ENCODE measurements around the gene PTPRM.

The PTPRM gene

GRCh38 chr18:7914834-7915670, 347.9 kb downstream of the PTPRM start:
- peaks cover 21% of the 10 kb centered on the region for H3K4me1 ChIP-seq (ENCODE audit: control insufficient read depth, insufficient read depth, low read length)

GRCh38 chr18:7918701-7919100, 351.6 kb downstream of the PTPRM start:
- Histone ChIP-seq H3K9ac (ENCODE audit: low read depth, low read length) (no peak overlapping the region), H3K36me3 (ENCODE audit: insufficient read depth, low read length) (no peaks in the 10 kb centered on the region), H3K9me3 (replicated peaks; ENCODE audit: low read length) (no peaks in the 10 kb centered on the region), H3K27me3 (ENCODE audit: control insufficient read depth, insufficient read depth, low read length) (no peaks in the 10 kb centered on the region), H3K4me2 (ENCODE audit: low read length) (no peak overlapping the region), H3K4me3 (ENCODE audit: low read length) (no peak overlapping the region), H3K4me1 (ENCODE audit: control insufficient read depth, insufficient read depth, low read length) (peaks cover 54% of the 10 kb centered on the region)

More at GRCh38 chr18:7914834-7915670, 347.9 kb downstream of the PTPRM start:
- no peak overlapping the region for H3K9ac ChIP-seq (ENCODE audit: low read depth, low read length)
- no peak overlapping the region for H3K4me2 ChIP-seq (ENCODE audit: low read length)
- no peaks in the 10 kb centered on the region for H3K9me3 ChIP-seq (replicated peaks; ENCODE audit: low read length)
- no peaks in the 10 kb centered on the region for H3K27me3 ChIP-seq (ENCODE audit: control insufficient read depth, insufficient read depth, low read length)
- H3K4me3 ChIP-seq (ENCODE audit: low read length): no peak overlapping the region
- H3K36me3 ChIP-seq (ENCODE audit: insufficient read depth, low read length): no peaks in the 10 kb centered on the region

- peaks cover 54% of the 10 kb centered on the region for H3K4me1 ChIP-seq (ENCODE audit: control insufficient read depth, insufficient read depth, low read length)
Measured at GRCh38 chr18:7919565-7919964, 352.4 kb downstream of the PTPRM start.

GRCh38 chr18:7921938-7922587, 354.9 kb downstream of the PTPRM start:
- H3K9me3 ChIP-seq (replicated peaks; ENCODE audit: low read length): no peaks in the 10 kb centered on the region
- H3K4me1 ChIP-seq (ENCODE audit: control insufficient read depth, insufficient read depth, low read length): peaks cover 60% of the 10 kb centered on the region
- no peaks in the 10 kb centered on the region for H3K27me3 ChIP-seq (ENCODE audit: control insufficient read depth, insufficient read depth, low read length)
- H3K4me3 ChIP-seq (ENCODE audit: low read length): peak overlapping the region; percentile 34
- H3K4me2 ChIP-seq (ENCODE audit: low read length): peak overlapping the region; percentile 71
- no peaks in the 10 kb centered on the region for H3K36me3 ChIP-seq (ENCODE audit: insufficient read depth, low read length)
- peak overlapping the region; percentile 74 for H3K9ac ChIP-seq (ENCODE audit: low read depth, low read length)

More at GRCh38 chr18:7919565-7919964, 352.4 kb downstream of the PTPRM start:
- Histone ChIP-seq H3K9me3 (replicated peaks; ENCODE audit: low read length) (no peaks in the 10 kb centered on the region), H3K9ac (ENCODE audit: low read depth, low read length) (no peak overlapping the region), H3K4me3 (ENCODE audit: low read length) (no peak overlapping the region), H3K4me2 (ENCODE audit: low read length) (no peak overlapping the region), H3K27me3 (ENCODE audit: control insufficient read depth, insufficient read depth, low read length) (no peaks in the 10 kb centered on the region), H3K36me3 (ENCODE audit: insufficient read depth, low read length) (no peaks in the 10 kb centered on the region)

- Histone ChIP-seq H3K4me2 (ENCODE audit: low read length) (no peak overlapping the region), H3K9me3 (replicated peaks; ENCODE audit: low read length) (no peaks in the 10 kb centered on the region), H3K4me3 (ENCODE audit: low read length) (no peak overlapping the region), H3K36me3 (ENCODE audit: insufficient read depth, low read length) (no peaks in the 10 kb centered on the region), H3K27me3 (ENCODE audit: control insufficient read depth, insufficient read depth, low read length) (no peaks in the 10 kb centered on the region), H3K9ac (ENCODE audit: low read depth, low read length) (no peak overlapping the region), H3K4me1 (ENCODE audit: control insufficient read depth, insufficient read depth, low read length) (peaks cover 66% of the 10 kb centered on the region)
Measured at GRCh38 chr18:7923105-7923504, 356.0 kb downstream of the PTPRM start.

GRCh38 chr18:7924616-7925015, 357.5 kb downstream of the PTPRM start:
- H3K4me1 ChIP-seq (ENCODE audit: control insufficient read depth, insufficient read depth, low read length): peaks cover 52% of the 10 kb centered on the region
- H3K27me3 ChIP-seq (ENCODE audit: control insufficient read depth, insufficient read depth, low read length): no peaks in the 10 kb centered on the region
- H3K9me3 ChIP-seq (replicated peaks; ENCODE audit: low read length): no peaks in the 10 kb centered on the region
- no peak overlapping the region for H3K4me2 ChIP-seq (ENCODE audit: low read length)
- H3K4me3 ChIP-seq (ENCODE audit: low read length): no peak overlapping the region
- H3K9ac ChIP-seq (ENCODE audit: low read depth, low read length): no peak overlapping the region
- H3K36me3 ChIP-seq (ENCODE audit: insufficient read depth, low read length): no peaks in the 10 kb centered on the region

- Histone ChIP-seq H3K36me3 (ENCODE audit: insufficient read depth, low read length) (no peaks in the 10 kb centered on the region), H3K4me1 (ENCODE audit: control insufficient read depth, insufficient read depth, low read length) (peaks cover 35% of the 10 kb centered on the region), H3K4me3 (ENCODE audit: low read length) (no peak overlapping the region), H3K4me2 (ENCODE audit: low read length) (no peak overlapping the region), H3K27me3 (ENCODE audit: control insufficient read depth, insufficient read depth, low read length) (no peaks in the 10 kb centered on the region), H3K9me3 (replicated peaks; ENCODE audit: low read length) (no peaks in the 10 kb centered on the region), H3K9ac (ENCODE audit: low read depth, low read length) (no peak overlapping the region)
Measured at GRCh38 chr18:7926526-7926925, 359.4 kb downstream of the PTPRM start.

- Histone ChIP-seq H3K4me3 (ENCODE audit: low read length) (no peak overlapping the region), H3K36me3 (ENCODE audit: insufficient read depth, low read length) (no peaks in the 10 kb centered on the region), H3K27me3 (ENCODE audit: control insufficient read depth, insufficient read depth, low read length) (no peaks in the 10 kb centered on the region), H3K9me3 (replicated peaks; ENCODE audit: low read length) (no peaks in the 10 kb centered on the region), H3K9ac (ENCODE audit: low read depth, low read length) (no peak overlapping the region), H3K4me2 (ENCODE audit: low read length) (no peak overlapping the region), H3K4me1 (ENCODE audit: control insufficient read depth, insufficient read depth, low read length) (peaks cover 29% of the 10 kb centered on the region)
Measured at GRCh38 chr18:7927119-7927518, 360.0 kb downstream of the PTPRM start.

GRCh38 chr18:7931763-7932162, 364.6 kb downstream of the PTPRM start:
- H3K4me2 ChIP-seq (ENCODE audit: low read length): no peak overlapping the region
- no peaks in the 10 kb centered on the region for H3K36me3 ChIP-seq (ENCODE audit: insufficient read depth, low read length)
- peaks cover 9% of the 10 kb centered on the region for H3K4me1 ChIP-seq (ENCODE audit: control insufficient read depth, insufficient read depth, low read length)
- no peak overlapping the region for H3K9ac ChIP-seq (ENCODE audit: low read depth, low read length)
- no peaks in the 10 kb centered on the region for H3K27me3 ChIP-seq (ENCODE audit: control insufficient read depth, insufficient read depth, low read length)
- no peak overlapping the region for H3K4me3 ChIP-seq (ENCODE audit: low read length)
- H3K9me3 ChIP-seq (replicated peaks; ENCODE audit: low read length): no peaks in the 10 kb centered on the region

- Histone ChIP-seq H3K9ac (ENCODE audit: low read depth, low read length) (no peak overlapping the region), H3K9me3 (replicated peaks; ENCODE audit: low read length) (no peaks in the 10 kb centered on the region), H3K36me3 (ENCODE audit: insufficient read depth, low read length) (no peaks in the 10 kb centered on the region), H3K27me3 (ENCODE audit: control insufficient read depth, insufficient read depth, low read length) (no peaks in the 10 kb centered on the region), H3K4me3 (ENCODE audit: low read length) (no peak overlapping the region), H3K4me1 (ENCODE audit: control insufficient read depth, insufficient read depth, low read length) (no peaks in the 10 kb centered on the region), H3K4me2 (ENCODE audit: low read length) (no peak overlapping the region)
Measured at GRCh38 chr18:7937268-7937667, 370.2 kb downstream of the PTPRM start.

GRCh38 chr18:7939521-7939920, 372.4 kb downstream of the PTPRM start:
- no peak overlapping the region for H3K4me2 ChIP-seq (ENCODE audit: low read length)
- H3K4me3 ChIP-seq (ENCODE audit: low read length): no peak overlapping the region
- no peaks in the 10 kb centered on the region for H3K36me3 ChIP-seq (ENCODE audit: insufficient read depth, low read length)
- no peak overlapping the region for H3K9ac ChIP-seq (ENCODE audit: low read depth, low read length)
- H3K4me1 ChIP-seq (ENCODE audit: control insufficient read depth, insufficient read depth, low read length): no peaks in the 10 kb centered on the region
- no peaks in the 10 kb centered on the region for H3K27me3 ChIP-seq (ENCODE audit: control insufficient read depth, insufficient read depth, low read length)
- H3K9me3 ChIP-seq (replicated peaks; ENCODE audit: low read length): no peaks in the 10 kb centered on the region

Data from skeletal muscle satellite cell (primary cell).